ENCODE results near the gene UGT1A3. TPM values are rescaled to one million over a fixed set of nuclear protein-coding genes. Genes with fewer than 3 reads are reported as not detected.

Gene UGT1A3
- total RNA-seq, 1 experiment from 2014 or later, result not detected

DNA sequence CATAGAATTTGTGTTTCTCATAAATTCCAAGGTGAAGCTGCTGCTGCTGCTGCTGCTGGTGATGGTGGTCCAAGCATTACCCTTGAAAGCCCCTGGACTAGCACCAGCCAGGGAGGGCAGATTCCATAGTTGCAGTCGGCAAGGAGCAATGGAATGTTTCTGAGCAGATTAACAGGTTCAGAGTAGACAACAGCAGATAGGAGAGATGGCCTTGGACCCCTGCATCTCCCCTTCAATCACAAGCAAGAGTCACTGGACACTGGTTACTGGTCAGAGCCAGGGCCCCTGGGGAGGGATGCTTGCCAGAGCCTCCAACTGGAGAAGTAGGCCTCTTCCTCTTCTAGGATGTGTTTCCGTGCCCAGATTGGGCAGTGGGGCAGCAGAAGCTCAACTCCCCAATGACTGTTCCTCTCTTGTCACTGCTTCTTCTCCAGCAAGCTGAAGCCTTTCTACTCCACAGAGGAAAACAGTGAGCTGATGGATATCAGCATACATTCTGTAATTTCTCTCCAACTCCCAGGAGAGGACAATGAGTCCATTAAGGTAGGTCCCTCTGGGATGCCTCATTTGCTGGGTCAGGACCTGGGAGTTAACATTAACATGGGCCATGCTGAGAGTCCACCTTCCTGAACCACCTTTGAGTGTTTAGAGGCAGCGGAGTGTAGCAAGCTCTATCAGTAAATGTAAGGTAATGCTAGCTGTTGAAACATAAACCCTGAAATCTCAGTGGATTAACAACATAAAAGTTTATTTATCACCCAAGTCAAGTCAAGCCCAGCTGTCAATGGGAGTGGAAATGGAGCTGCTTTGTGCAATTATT lies 84.6 kb downstream of the UGT1A3 start:
- DNase-seq (ENCODE audit: extremely low read depth, low read depth), result no peak

- DNase-seq (ENCODE audit: extremely low read depth, low read depth), result no peak
Observed at GRCh38 chr2:233814056-233814835, 85.4 kb downstream of the UGT1A3 start.

DNA sequence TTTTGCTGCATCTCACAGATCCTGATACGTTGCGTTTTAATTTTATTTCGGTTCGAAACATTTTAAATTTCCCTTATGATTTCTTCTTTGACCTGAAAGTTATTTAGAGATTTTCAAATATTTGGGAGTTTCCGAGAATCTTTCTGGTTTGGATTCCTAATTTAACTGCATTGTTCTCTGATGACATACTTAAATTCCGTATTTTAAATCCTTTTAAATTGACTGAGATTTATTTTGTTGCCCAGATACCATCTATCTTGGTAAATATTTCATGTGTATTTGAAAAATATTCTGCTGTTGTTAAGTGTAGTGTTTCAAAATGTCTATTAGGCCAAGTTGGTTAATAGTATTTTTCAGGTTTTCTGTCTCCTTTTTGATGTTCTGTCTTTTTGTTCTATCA lies 87.0 kb downstream of the UGT1A3 start:
- no peak for DNase-seq (ENCODE audit: extremely low read depth, low read depth)

- no peak for DNase-seq (ENCODE audit: extremely low read depth, low read depth)
Observed at GRCh38 chr2:233816334-233816733, 87.5 kb downstream of the UGT1A3 start.

DNA sequence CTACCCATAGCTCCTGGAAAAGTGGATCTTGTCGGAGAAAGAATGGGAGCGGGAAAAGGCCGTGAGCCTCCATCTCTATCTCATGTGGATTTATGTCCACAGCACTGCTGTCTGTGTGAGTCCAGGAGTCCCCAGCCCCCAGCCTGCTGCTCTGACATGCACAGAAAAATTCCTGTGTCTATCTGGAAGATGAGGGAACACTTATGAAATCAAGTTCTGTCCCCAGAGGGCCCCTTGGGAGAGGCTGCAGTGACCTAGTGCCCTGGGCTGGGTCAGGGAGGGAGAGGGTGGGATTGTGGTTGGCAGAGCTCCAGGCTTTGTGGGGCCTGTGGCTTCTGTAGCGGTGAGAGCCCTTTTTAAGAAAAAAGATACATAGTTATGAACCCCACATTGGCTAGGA lies 87.9 kb downstream of the UGT1A3 start:
- no peak for DNase-seq (ENCODE audit: extremely low read depth, low read depth)

- DNase-seq (ENCODE audit: extremely low read depth, low read depth), result no peak
Observed at GRCh38 chr2:233817361-233817911, 88.6 kb downstream of the UGT1A3 start.

DNA sequence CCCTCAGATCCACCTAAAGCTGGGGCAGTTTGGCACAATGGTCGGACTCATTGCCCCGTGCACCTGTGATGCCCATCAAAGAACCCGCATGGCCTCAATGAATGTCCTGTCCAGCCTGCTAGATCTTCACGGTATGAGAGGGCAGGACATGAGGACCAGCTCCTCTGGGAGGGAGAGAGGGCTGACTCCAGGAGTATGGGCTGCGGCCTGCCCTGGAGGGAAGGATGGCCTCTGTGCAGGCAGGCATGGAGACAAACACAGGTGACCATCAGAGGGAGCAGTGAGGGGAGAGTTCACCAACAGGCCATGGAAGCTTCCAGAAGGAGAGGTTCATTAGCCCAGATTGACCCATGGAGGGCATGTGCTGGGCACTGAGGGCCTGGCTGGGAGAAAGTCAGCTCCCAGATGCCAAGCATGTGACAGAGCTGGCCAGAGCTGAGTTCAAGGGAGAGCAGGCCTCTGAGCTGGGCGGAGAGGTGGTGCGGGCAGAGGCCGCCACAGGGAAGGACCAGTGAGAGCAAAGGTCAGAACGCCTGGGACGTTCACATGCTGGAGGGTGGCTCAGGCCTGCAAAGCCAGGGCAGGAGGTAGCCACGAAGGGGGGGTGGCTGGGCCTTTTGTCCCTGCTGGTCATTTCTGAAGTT lies 89.3 kb downstream of the UGT1A3 start:
- no peak for DNase-seq (ENCODE audit: extremely low read depth, low read depth)

DNA sequence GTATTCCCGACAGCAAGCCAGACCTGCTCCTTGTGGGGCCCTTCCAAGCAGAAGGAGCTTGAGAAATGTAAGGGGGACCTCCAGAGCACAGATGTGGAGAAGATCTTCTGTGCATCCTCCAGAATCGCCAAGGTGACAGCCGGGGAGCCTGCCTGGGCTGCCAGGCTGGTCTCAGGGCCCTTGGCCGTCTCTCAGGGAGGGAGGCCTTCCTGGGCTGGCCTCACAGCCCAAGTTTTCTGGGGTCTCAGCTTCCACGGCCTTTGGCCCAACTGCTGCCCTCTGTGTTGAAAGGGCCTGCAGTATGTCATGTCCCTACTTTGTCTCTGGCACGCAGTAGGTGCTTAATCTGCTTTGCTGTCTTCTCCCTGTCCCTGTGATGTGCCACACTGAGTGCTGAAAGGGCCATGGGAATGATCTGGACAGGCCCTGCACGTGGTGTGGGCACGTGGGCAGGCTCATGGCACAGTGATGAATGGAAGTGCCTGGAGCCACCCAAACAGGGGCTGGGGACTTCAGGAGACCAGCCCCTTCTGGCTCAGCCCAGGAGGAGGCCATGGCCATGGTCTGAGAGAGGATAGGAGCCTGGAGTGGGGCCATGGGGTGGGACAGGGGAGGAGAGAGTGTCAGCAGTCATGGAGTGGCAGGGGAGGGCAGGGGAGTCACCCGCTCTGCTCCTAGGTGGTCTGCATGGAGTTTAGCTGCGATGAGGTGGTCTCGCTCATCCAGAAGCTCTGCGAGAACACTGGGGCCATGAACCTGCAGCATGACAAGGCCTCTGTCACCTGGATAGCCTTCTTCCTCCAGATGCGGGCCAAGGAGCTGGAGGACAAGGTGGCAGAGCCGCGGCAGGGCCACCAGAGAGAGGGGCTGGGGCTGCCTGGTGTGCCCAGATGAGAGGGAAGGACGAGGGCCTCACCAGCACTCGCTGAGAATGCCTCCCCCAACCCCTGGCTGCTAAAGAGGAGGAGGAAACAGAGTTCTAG lies 90.1 kb downstream of the UGT1A3 start:
- DNase-seq (ENCODE audit: extremely low read depth, low read depth), result no peak

- DNase-seq (ENCODE audit: extremely low read depth, low read depth), result no peak
Observed at GRCh38 chr2:233819884-233820773, 91.3 kb downstream of the UGT1A3 start.

DNA sequence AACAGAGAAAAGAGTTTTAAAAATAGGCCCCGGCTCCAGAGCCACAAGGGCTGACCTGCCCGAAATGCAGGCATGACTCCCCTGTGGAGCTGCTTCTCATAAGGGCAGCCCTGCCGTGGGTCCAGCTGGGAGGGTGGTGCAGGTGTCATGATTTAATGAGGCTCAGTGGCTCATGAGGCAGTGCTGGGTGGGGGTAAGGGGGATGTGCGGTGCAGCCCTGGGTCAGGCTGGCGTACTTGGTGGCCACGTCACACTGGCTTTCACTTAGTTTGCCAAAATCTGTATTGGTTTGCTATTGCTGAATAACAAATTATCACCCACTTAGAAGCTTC lies 91.9 kb downstream of the UGT1A3 start:
- no peak for DNase-seq (ENCODE audit: extremely low read depth, low read depth)

DNA sequence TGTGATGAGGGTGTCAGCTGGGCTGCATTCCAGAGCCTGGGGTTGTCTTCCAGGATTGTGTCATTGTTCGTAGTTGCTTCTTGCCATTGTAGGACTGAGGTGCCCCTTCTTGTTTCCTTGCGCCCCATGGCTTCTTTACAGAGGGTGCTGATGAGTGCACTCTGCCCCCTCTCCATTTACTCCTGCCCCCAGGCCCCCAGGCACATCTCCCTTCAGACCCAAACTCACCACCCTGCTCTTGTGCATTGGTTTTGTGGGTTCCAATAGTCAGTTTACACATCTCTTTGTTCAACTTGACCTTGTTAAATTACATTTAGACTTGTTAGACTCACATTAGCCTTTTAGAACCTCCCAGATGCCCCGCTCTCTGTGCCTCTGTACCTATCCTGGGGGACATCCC lies 92.4 kb downstream of the UGT1A3 start:
- no peak for DNase-seq (ENCODE audit: extremely low read depth, low read depth)

DNA sequence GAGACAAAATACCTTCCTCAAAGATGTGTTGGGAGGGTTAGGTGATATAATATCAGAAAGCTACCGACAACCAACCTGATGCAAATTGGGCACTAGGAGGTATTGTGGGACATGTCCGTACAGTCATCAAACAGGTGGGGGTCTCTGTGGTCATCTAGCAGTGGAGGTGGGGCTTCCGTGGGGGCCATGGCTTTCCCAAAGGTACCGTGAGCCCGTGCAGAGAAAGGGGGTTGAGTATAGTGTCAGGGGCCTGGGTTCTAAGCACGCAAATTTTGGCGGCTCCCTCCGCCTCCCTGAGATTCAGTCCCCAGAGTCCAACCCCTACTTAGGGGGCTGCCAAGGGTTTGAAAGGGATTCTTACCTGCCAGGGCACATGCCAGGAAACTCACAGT lies 92.9 kb downstream of the UGT1A3 start:
- no peak for DNase-seq (ENCODE audit: extremely low read depth, low read depth)

- DNase-seq (ENCODE audit: extremely low read depth, low read depth), result no peak
Observed at GRCh38 chr2:233822101-233822771, 93.4 kb downstream of the UGT1A3 start.

Other genes with a start within 250 kb of the UGT1A3 start
- gene USP40, start 162.3 kb upstream of the UGT1A3 start, total RNA-seq (2014; rRNA removed; shearing (Covaris generic)), result 41.0 and 43.6 TPM in 2 replicates
- gene UGT1A8, start 111.4 kb upstream of the UGT1A3 start, total RNA-seq (2014; rRNA removed; shearing (Covaris generic)), result not detected in 2 replicates
- gene UGT1A10, start 92.6 kb upstream of the UGT1A3 start, total RNA-seq (2014; rRNA removed; shearing (Covaris generic)), result not detected in 2 replicates
- gene UGT1A9, start 57.1 kb upstream of the UGT1A3 start, total RNA-seq (2014; rRNA removed; shearing (Covaris generic)), result not detected in 2 replicates
- not detected in 2 replicates for gene UGT1A7, start 47.1 kb upstream of the UGT1A3 start, total RNA-seq (2014; rRNA removed; shearing (Covaris generic))
- not detected in 2 replicates for gene UGT1A6, start 36.2 kb upstream of the UGT1A3 start, total RNA-seq (2014; rRNA removed; shearing (Covaris generic))
- not detected in 2 replicates for gene UGT1A5, start 16.1 kb upstream of the UGT1A3 start, total RNA-seq (2014; rRNA removed; shearing (Covaris generic))
- gene UGT1A4, start 10.3 kb upstream of the UGT1A3 start, total RNA-seq (2014; rRNA removed; shearing (Covaris generic)), result 0.20 TPM in 1 of 2 replicates, not detected in the other
- not detected in 2 replicates for gene UGT1A1, start 31.2 kb downstream of the UGT1A3 start, total RNA-seq (2014; rRNA removed; shearing (Covaris generic))
- gene MROH2A, start 49.3 kb downstream of the UGT1A3 start, total RNA-seq (2014; rRNA removed; shearing (Covaris generic)), result not detected in 2 replicates
- gene HJURP, start 125.5 kb downstream of the UGT1A3 start, total RNA-seq (2014; rRNA removed; shearing (Covaris generic)), result 97.8 and 106 TPM in 2 replicates
- not detected in 2 replicates for gene TRPM8, start 188.3 kb downstream of the UGT1A3 start, total RNA-seq (2014; rRNA removed; shearing (Covaris generic))

Measured in NCI-H460 (cell line).